GM18498 (cell line): ENCODE data around the gene SIL1.
"Not testable (repeated sequence)": the region's sequence is repeated elsewhere in the genome, so short reads cannot be mapped to it uniquely, and the experiment has no call there.

Experiments
- ATAC-seq: cut with Tn5 transposase; IDR thresholded peaks from one replicate; pipeline ENCODE4 v1.9.1; 2021; ENCODE audit warnings: mild to moderate bottlenecking, moderate library complexity; ENCODE audit not compliant: unreplicated experiment

The SIL1 gene

DNA sequence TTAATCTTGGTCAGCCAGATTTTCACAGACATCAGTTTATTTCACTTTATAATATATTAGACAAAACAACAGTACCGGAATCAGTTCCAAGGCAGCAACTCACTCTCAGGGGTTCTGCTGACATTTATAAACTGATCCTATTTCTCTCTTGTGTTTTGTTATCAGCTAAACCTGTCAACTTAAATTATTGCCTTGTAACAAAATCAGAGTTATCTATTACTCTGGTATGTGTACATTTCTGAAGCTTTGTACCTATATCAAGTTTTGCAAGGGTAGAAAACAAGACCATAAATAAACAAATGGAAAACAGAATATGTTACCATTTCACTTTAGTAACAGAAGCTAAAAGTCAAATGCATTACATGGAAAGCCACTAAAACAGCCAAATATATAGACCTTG is 122.1 kb downstream of the SIL1 start:
- ATAC-seq, result no peak

DNA sequence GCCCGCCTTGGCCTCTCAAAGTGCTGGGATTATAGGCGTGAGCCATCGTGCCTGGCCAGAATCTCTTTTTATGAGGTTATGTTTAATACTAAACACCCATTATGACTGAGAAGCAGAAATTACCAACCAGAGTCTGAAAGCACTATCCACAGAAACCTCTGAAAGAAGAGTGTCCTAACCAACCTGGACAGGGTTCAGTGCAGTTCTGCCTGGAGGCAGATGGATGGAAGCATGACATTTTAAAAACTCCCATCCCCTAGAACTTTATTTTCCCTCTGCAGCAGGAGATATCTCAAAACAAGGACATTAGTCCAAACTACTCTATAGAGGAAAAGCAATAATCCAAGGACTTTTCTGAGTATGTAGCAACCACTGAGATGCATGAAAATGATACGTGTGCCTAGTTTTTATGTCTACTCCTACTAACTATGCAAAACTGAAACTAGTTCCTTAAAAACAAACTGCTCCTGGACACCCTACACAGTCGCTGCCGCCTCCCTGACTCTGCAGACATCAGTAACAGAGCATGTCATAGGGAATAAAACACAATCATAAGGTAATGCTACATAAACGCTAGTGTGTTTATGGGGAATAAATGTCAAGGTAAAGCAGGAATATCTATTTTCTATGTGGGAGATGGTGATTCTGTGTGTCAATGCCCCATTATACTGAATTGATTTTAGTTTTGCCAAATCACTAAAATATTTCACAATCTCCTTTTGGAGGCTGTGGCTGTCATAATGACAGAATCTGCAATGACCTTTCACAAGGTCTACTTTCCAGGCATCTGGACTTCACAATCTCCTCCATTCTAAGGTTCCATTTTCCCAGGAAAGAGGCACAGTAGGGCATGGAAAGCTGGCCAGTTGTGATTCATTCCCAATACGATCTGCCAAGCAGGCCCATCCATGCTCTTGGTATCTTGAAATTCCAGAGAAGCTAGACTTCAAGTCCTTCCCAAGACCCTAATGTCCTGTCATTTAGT is 122.8 kb downstream of the SIL1 start:
- no peak for ATAC-seq

DNA sequence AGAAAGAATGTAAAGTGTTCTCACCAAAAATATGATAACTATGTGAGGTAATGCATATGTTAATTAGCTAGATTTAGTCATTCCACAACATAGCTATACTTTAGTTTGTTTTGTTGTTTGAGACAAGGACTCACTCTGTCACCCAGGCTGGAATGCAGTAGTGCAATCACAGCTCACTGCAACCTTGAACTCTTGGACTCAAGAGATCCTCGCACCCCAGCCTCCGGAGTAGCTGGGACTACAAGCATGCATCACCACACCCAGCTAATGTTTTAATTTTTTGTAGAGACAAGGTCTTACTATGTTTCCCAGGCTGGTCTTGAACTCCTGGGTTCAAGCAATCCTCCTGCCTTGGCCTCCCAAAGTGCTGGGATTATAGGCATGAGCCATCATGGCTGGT is 124.2 kb downstream of the SIL1 start:
- ATAC-seq, result not testable (repeated sequence)

DNA sequence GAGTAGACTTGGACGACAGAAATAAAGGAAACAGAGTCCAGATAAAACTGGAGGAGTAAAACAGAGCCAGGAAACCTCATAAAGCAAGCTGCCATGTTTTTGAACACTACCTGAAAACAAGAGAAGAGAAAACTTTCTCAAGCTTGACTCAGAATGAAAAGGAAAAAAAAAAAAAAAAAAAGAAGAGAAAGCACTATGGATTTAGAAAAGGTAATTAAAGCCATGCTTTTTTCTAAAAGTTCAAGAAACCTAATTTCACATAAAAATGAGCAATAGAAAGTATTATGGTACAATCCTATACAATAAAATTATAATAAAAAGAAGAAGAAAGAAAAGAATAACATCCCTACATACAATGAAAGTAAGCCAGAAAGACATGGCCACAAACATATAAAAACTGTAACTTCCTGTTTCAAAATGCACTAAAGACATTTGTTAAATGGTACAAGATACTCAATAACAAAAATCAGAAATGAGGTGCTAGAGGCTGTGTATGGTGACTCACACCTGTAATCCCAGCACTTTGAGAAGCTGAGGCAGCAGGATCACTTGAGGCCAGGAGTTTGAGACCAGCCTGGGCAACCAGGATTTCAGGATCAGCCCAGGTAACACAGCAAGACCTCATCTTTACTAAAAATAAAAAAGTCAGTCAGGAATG is 129.5 kb downstream of the SIL1 start:
- no peak for ATAC-seq

DNA sequence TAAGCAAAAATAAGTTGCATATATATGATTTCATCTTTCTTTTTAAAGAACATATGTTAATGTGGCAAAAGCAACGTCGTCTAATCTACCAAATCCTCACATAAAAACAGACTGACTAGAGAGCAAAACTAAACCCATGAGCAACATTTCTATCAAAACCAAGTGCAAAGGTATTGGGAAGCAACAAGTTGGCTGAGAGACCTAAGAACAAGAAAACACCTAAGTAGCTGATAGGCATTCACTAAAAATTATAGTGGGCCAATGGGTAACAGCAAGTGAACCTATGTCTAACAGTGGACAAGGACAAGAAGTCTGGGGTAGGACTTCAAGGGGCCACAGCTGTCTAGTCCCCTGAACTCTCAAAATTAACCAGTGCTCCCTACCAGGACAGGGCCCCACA is 130.1 kb downstream of the SIL1 start:
- ATAC-seq, result no peak

DNA sequence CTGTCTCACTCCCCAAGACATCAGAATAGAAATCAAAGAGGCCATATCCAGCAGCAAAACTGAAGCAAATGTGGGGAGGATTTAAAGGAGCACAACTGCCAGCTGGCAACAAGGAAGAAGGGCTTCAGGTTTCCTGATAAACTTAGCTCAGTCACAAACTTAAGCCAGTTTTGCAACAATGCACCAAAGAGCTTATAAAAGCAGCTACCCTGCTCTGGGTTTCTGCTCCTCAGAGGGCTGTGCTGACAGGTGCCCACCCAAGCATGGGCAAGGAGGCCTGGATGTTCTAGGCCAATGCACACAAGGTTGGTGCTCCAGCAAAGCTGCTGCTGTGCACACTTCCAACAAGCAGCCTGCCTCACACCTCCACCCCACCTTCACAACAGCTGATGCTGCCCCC is 132.9 kb downstream of the SIL1 start:
- ATAC-seq, result no peak

DNA sequence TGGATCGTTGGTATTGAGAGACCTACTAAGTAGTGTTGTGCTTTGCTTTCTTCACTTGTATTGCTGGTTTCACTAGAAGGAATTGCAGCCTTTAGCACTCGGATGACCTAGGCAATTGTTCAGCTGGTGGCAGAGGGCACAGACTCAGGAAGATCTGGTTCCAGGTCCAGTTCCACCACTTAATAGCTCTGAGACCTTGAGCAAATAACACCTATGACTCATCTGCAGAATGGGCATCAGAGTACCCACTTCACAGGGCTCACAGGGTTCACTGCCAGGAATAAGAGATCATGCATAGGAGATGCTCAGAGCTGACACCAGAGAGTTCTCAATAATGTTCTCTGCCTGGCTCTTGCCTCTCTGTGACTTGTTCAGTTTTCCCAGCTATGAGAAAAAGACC is 133.6 kb downstream of the SIL1 start:
- ATAC-seq, result no peak

DNA sequence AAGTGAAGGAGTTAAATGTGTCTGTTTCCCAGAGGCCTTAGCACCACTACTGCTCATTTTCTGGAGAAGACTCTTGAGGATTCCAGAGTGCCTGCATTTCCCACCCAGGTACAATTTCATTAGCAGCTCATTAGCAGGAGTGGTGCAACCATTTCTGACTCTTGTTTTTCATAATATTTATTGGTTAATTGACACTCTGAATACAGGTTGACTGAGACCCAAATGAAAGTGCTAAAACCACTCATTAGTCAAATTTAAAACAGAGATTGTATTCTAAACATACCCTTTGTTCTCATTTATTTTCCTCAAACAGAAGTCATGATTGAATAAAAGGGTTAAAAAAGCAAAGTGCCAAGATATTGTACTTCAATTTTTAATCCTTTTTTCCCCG is 134.5 kb downstream of the SIL1 start:
- ATAC-seq, result no peak

DNA sequence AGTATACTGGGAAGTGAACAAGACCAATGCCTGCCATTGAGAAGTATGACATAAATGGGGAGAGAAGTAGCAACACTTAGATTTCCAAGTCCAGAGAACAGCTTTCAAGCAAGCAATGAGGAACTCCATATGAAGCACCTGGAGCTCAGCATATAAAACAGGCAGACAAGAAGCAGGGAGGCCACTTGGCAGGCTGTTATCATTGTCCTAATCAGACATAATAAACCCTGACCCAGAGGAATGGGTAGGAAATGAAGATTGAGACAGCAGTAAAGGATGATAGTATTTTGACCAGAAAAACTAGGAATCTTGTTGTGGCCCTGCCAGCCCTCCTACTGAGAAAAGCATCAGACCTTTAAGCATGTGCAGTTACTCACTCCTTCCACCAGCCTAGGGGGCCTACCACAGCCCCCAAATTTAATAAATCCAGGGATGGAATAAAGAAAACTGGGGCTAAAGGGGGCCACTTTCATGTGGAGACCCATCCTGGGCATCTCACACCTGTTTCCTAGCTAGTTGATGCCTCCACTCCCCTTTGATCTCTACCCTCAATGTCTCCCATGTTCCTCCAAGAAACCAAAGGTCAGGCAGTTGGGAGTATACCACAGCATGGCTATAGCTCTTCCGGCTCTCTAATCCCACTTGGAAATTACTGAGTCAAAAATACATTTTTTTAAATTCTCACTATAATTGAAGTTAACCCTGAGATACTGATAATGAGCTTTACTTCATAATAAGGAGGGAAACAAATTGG is 135.1 kb downstream of the SIL1 start:
- ATAC-seq, result no peak

DNA sequence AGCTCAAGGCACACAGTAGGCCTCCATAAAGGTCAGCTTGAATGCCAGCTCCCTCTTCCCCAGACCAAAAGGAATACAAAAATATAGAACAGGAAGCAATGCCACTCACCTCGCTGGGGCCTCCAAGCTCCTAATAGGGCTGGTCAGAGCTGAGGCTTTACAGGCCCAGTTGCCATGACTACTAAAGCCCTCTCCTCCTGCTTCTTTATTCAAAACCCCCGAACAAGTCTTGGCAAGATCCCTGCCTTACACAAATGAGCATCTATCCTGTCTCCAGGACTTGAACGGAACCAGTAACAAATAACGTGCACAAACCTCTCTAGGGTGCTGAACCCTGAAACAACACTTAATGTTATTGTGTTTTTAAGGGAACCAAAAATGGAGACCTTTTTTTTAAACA is 136.3 kb downstream of the SIL1 start:
- ATAC-seq, result no peak

DNA sequence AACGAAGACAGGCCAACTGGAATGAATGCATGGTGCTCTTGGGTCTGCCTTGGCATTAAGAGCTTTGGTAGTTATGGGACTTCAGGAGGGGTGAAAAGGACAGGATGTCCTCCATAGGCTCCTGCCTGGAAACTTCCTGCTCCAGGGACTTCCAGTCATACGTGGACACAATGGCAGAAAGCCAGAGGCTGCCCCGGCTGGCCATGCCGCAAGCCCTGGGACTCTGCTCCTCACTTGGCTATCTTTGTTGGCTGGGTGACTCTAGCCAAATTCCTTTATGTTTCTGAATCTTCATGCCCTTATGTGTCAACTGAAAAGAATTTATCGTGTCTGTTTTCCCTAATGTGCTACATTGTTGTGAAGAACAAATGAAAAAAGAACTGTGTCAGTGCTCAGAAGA is 136.9 kb downstream of the SIL1 start:
- no peak for ATAC-seq

DNA sequence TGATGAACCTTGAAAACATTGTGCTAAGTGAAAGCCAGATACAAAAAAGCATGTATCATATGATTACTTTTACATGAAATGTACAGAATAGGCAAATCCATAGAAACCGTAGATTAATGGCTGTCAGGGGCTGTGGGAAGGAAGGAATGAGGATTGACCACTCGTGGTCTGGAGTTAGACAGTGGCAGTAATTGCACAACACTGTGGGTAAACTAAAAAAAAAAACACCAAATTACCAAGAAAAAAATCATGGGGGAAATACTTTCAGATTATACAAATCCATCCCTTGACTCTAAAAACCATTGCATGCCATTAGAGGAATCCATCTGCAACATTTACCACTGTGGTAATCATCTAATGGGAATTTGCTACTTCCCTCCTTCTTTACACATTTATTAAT is 140.0 kb downstream of the SIL1 start:
- ATAC-seq, result no peak

DNA sequence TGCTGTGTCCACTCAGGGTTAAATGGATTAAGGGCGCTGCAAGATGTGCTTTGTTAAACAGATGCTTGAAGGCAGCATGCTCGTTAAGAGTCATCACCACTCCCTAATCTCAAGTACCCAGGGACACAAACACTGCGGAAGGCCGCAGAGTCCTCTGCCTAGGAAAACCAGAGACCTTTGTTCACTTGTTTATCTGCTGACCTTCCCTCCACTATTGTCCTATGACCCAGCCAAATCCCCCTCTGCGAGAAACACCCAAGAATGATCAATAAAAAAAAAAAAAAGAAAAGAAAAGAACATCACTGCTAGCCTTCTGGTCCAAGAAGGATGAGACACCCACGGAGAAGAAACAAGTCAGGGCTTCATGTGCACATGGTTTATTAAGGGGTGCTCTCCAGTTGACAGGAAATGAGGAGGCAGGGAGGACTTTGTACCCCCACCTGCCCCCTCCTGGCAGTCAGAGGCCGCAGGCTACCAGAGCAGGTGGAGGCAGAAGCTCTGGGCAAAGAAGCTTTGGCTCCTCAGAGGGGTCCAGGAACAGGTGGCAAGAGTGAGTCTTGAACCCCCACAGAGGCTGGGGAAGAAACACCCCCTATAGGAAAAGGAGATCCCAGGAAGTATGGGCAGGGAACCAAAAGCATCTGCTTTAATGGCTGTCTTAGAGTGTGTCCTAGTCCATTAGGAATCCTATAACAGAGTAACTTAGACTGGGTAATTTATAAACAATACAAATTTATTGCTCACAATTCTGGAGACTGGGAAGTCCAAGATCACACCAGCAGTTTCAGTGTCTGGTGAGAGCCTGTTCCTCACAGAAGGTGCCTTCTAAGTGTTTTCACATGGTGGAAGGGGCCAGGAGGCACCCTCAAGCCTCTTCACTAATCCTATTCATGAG is 140.9 kb downstream of the SIL1 start:
- not testable (repeated sequence) for ATAC-seq

DNA sequence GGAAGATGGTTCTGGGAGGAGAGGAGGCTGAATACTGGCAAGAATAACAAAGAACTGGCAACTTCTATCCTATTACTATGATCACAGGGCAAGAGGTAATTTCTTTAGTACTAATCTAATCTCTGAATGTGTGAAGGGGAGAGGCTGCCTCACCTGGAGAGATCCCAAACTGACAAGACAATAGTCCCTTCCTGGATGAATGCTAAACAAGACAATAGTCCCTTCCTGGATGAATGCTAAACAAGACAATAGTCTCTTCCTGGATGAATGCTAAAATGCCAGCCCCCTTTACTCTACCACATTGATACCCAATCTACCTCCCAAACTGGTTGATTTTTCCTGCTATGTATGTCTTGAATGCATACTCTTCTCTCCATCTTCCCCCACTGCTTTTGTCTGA is 145.2 kb downstream of the SIL1 start:
- ATAC-seq, result no peak

DNA sequence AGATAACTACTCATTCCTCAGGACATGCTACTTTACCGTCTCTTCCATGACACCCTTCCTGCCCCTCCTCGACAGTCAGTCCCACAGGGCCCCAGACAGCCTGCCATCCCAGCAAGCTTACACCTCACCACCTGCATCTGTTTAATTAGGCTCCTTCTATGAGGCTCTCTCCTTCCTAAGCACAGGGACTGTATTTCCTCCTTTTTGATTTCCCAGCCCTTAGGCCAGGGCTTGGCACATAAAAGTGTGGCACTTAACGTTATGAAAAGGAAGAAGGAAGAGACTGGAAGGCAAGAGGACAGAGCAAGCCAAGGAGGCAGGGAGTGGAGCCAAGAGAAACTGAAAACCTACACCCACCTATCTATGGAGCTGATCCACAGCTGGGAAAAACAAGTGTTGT is 146.8 kb downstream of the SIL1 start:
- no peak for ATAC-seq

DNA sequence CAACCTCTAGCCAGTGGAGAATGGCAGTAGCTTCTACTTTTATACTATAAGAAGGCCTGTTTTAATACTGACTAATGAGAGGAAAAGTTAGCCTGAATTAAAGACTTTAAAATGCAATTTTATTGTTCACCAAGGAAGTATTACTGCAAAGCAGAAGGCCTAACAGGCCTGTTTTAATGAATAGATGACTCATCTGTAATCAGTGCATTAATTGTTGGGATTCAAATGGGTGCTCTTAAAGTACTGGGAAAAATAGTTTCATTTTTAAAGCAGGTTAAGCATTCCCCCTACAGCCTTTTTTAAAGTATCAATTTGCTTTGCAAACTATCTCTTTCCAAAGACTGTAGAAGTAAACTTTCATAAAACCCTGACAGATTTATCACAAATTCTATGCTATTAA is 147.7 kb downstream of the SIL1 start:
- no peak for ATAC-seq

DNA sequence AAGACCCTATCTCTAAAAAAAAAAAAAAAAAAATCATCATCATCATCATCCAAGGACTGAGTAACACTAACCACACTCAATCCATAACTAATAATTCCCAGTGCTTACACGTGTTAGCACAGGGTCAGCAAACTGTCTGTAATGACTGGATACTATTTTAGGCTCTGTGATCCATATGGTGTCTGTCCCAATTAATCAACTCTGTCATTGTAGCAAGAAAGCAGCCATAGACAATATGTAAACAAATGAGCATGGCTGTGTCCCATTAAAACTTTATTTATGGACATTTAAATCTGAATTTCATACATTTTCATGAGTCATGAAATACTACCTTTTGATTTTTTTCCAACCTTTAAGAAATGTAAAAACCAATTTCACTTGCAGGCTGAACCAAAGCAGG is 148.4 kb downstream of the SIL1 start:
- no peak for ATAC-seq

DNA sequence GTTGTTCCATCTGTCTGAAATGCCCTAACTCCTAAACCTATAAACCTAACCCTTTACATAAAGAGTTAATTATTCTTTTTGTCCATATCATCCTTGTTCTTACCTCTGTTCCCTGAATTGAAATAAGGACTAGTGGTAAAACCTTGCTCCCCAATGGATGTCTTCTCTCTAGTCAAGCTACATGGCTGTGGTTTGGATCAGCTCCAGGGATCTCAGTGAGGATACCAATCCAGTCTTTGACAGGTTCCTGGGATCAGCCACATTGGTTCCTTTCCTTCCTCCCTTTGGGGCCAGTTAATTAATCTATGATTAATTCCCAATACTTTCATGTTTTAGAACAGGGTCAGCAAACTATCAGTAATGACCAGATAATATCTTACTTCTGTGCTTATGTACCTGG is 151.6 kb downstream of the SIL1 start:
- ATAC-seq, result no peak

DNA sequence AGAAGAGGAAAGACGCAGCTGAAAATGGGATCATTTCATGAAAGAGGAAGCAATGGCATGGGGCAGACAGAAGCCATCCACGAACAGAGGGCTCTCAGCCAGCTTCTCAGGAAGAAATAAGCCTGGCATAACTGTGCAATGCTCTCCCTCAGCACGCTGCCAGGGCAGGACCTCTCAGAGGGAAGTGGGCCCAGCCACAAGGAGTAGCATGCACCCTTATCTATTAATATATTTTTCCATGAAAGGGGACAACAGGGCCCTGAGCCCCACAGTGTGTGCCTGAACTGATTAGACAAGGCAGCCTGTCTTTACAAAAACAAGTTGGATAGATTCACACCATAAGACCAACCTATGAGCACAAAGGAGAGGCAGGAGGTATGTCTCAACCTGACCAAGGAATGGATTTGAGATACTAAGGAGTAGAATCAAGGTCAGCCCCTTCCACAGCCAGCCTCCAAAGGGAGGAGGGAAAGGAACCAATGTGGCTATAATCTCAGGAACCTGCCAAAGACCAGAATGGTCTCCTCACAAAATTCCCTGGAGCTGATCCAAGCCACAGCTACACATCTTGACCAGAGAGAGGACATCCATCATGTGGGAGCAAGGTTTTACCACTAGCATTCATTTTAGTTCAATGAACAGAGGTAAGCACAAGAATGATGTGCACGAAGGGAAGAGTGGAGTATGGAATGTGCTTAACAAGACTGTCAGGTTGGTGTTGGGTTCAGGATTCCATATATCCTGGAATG is 154.8 kb downstream of the SIL1 start:
- no peak for ATAC-seq

DNA sequence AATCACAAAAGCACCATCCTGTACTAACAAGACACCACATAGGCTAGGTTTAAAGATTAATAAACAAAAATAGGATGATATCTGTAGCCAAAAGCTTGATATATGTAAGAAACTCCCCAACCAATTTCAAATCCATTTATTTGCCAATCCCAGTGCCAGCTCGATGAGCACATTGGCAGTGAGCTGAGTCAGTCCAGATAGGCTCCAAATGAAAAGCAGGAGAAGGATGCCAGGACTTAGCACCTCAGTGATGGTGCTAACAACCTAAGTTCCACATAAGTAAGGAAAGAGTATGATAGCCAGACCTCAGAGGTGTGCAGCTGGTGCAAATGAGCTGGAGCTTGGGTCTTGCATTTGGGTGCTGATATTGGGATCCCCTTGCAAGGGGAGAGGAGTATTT is 158.1 kb downstream of the SIL1 start:
- no peak for ATAC-seq
